Liver (tissue), 9 donors: Measurements from ENCODE around the gene CACNA2D1. TPM values are rescaled to one million over a fixed set of nuclear protein-coding genes. Genes with fewer than 3 reads are reported as not detected.

Experiments used
- DNase-seq: peaks from one replicate; pipeline ENCODE4 v3.0.0-alpha.2; 2017; ENCODE audit warnings: low spot score
- H3K27ac ChIP-seq, 2 donors: one replicate each; pipeline ENCODE4 v1.7.0; 2013; ENCODE audit warnings: inconsistent platforms in 2 of 2, low read length in 2 of 2, control low read depth in 1 of 2, low read depth in 1 of 2, mild to moderate bottlenecking in 1 of 2
- H3K27me3 ChIP-seq, 4 donors: one replicate each; pipeline versions ENCODE4 v1.6.1 to v1.7.0; 2013; ENCODE audit warnings: low read length in 3 of 4, inconsistent platforms in 1 of 4, mild to moderate bottlenecking in 1 of 4, moderate library complexity in 1 of 4; ENCODE audit not compliant: control insufficient read depth in 4 of 4, insufficient read depth in 4 of 4
- H3K36me3 ChIP-seq, 4 donors: one replicate each; pipeline versions ENCODE4 v1.6.1 to v1.7.0; 2013; ENCODE audit warnings: low read length in 3 of 4, mild to moderate bottlenecking in 3 of 4, low read depth in 1 of 4, moderate library complexity in 1 of 4; ENCODE audit not compliant: control insufficient read depth in 4 of 4, insufficient read depth in 3 of 4
- H3K4me1 ChIP-seq, 4 donors: one replicate each; pipeline versions ENCODE4 v1.6.1 to v1.7.0; 2013; ENCODE audit warnings: low read length in 3 of 4, mild to moderate bottlenecking in 3 of 4, moderate library complexity in 1 of 4; ENCODE audit not compliant: control insufficient read depth in 4 of 4, insufficient read depth in 4 of 4
- H3K4me3 ChIP-seq, 3 donors: one replicate each; pipeline versions ENCODE4 v1.6.1 to v1.7.0; 2013; ENCODE audit warnings: low read length in 3 of 3, control low read depth in 1 of 3, low read depth in 1 of 3, mild to moderate bottlenecking in 1 of 3
- H3K9ac ChIP-seq, 2 donors: one replicate each; pipeline ENCODE4 v1.7.0; 2013; ENCODE audit warnings: low read length in 2 of 2, mild to moderate bottlenecking in 2 of 2, moderate library complexity in 2 of 2, control low read depth in 1 of 2, low read depth in 1 of 2
- H3K9me3 ChIP-seq, 4 donors: one replicate each; pipeline versions ENCODE4 v1.6.1 to v1.7.0; 2013; ENCODE audit warnings: low read length in 3 of 4; ENCODE audit not compliant: control insufficient read depth in 4 of 4
- ATF3 ChIP-seq: IDR thresholded peaks from 2 replicates; pipeline ENCODE4 v1.6.1; 2016; ENCODE audit warnings: antibody characterized with exemption
- CTCF ChIP-seq: fragments of 150-350 bp; IDR thresholded peaks from 2 replicates; pipeline ENCODE4 v1.5.1; 2017; ENCODE audit warnings: improper control_type of control experiment, low read depth, low read length; ENCODE audit not compliant: missing input control
- FOXA1 ChIP-seq: IDR thresholded peaks from 2 replicates; pipeline ENCODE4 v1.6.1; 2016; ENCODE audit warnings: antibody characterized with exemption
- FOXA2 ChIP-seq: IDR thresholded peaks from 2 replicates; pipeline ENCODE4 v1.6.1; 2016; ENCODE audit warnings: antibody characterized with exemption
- GABPA ChIP-seq, 2 donors: IDR thresholded peaks in 1 of 2; conservative IDR thresholded peaks in 1 of 2; 2 replicates each; pipeline ENCODE4 v1.6.1; 2016; ENCODE audit warnings: antibody characterized with exemption in 2 of 2, mild to moderate bottlenecking in 1 of 2, moderate library complexity in 1 of 2
- HNF4A ChIP-seq, 2 donors: conservative IDR thresholded peaks; 2 replicates each; pipeline ENCODE4 v1.6.1; 2016; ENCODE audit warnings: antibody characterized with exemption in 2 of 2, mild to moderate bottlenecking in 2 of 2
- HNF4G ChIP-seq: IDR thresholded peaks from 2 replicates; pipeline ENCODE4 v1.6.1; 2016; ENCODE audit warnings: antibody characterized with exemption
- JUND ChIP-seq, 2 donors: IDR thresholded peaks; 2 replicates each; pipeline ENCODE4 v1.6.1; 2016; ENCODE audit warnings: antibody characterized with exemption in 2 of 2
- MAX ChIP-seq: IDR thresholded peaks from 2 replicates; pipeline ENCODE4 v1.6.1; 2016; ENCODE audit warnings: antibody characterized with exemption
- NR2F2 ChIP-seq: IDR thresholded peaks from 2 replicates; pipeline ENCODE4 v1.6.1; 2016; ENCODE audit warnings: antibody characterized with exemption
- RAD21 ChIP-seq, 2 donors: IDR thresholded peaks; 2 replicates each; pipeline ENCODE4 v1.6.1; 2016; ENCODE audit warnings: antibody characterized with exemption in 2 of 2, mild to moderate bottlenecking in 2 of 2
- REST ChIP-seq: IDR thresholded peaks from 2 replicates; pipeline ENCODE4 v1.6.1; 2016; ENCODE audit warnings: antibody characterized with exemption, mild to moderate bottlenecking
- SP1 ChIP-seq: IDR thresholded peaks from 2 replicates; pipeline ENCODE4 v1.6.1; 2018; ENCODE audit warnings: antibody characterized with exemption, mild to moderate bottlenecking
- TAF1 ChIP-seq: conservative IDR thresholded peaks from 2 replicates; pipeline ENCODE4 v1.6.1; 2016; ENCODE audit warnings: antibody characterized with exemption, mild to moderate bottlenecking
- YY1 ChIP-seq: IDR thresholded peaks from 2 replicates; pipeline ENCODE4 v1.6.1; 2016; ENCODE audit warnings: antibody characterized with exemption, mild to moderate bottlenecking
- ZBTB33 ChIP-seq: IDR thresholded peaks from 2 replicates; pipeline ENCODE4 v1.6.1; 2016; ENCODE audit warnings: antibody characterized with exemption
- WGBS: extraction: QIAGEN DNeasy Blood & Tissue Kit; methylation state at CpG from one replicate; pipeline ENCODE4 v1.1.7; 2013; 5-methylcytosine and 5-hydroxymethylcytosine counted together
- polyA plus RNA-seq, 2 donors: library from polyadenylated mRNA; stranded (reverse) in 1 of 2; unstranded in 1 of 2; fragments of 200-250 nt in 1 of 2; fragments of >200 nt in 1 of 2; fragmentation: Nextera tagmentation in 1 of 2; extraction: Ambion mirVana in 1 of 2; gene quantifications; one replicate each; pipeline versions ENCODE4 v1.2.1 to v1.2.3, GENCODE V29; 2013 to 2015
- total RNA-seq, 2 donors: library from RNA; depleted of rRNA; stranded (reverse); fragments of >200 nt; gene quantifications; one replicate each; pipeline ENCODE4 v1.2.3, GENCODE V29; 2014
- donor health status: healthy.
- donor health status: healthy.
- donor health status: healthy.
- donor health status: healthy.
- donor health status: healthy.

CACNA2D1 gene
- total and polyA plus RNA-seq, 4 donors: 0.42 to 2.3 (median 0.94) TPM

- Histone ChIP-seq H3K27me3 (peaks cover 0 to 5% (median 0%) of the 10 kb centered on the region in 4 donors), H3K27ac (no peak overlapping the region), H3K4me1 (no peaks in the 10 kb centered on the region), H3K4me3 (no peak overlapping the region), H3K36me3 (no peaks in the 10 kb centered on the region), H3K9me3 (no peaks in the 10 kb centered on the region), H3K9ac (no peak overlapping the region)
- WGBS: 83% methylated on average over 1 of the region's 1 CpG
- TF ChIP-seq HNF4A (conservative IDR thresholded peaks at IDR 0.05): no peak
- TF ChIP-seq ATF3: no peak
- TF ChIP-seq FOXA1: no peak
- TF ChIP-seq GABPA (IDR thresholded peaks at IDR 0.05 in 1 of 2, conservative IDR thresholded peaks at IDR 0.05 in 1 of 2): no peak
- TF ChIP-seq JUND (IDR thresholded peaks at IDR 0.05): no peak
- TF ChIP-seq HNF4G: no peak
- no peak for TF ChIP-seq NR2F2
- no peak for TF ChIP-seq FOXA2
- TF ChIP-seq SP1: no peak
- TF ChIP-seq ZBTB33: no peak
- TF ChIP-seq TAF1: no peak
- TF ChIP-seq MAX: no peak
- DNase-seq: no peak
Observed at GRCh38 chr7:82313269-82313668, 130.3 kb downstream of the CACNA2D1 start.

GRCh38 chr7:82312646-82313045, 130.9 kb downstream of the CACNA2D1 start:
- no peak overlapping the region for H3K4me3 ChIP-seq
- H3K27ac ChIP-seq: no peak overlapping the region
- no peaks in the 10 kb centered on the region for H3K4me1 ChIP-seq
- H3K36me3 ChIP-seq: no peaks in the 10 kb centered on the region
- DNase-seq: no peak
- peaks cover 0 to 5% (median 0%) of the 10 kb centered on the region in 4 donors for H3K27me3 ChIP-seq
- no peak overlapping the region for H3K9ac ChIP-seq
- WGBS: 82% methylated on average over 5 of the region's 5 CpGs
- TF ChIP-seq NR2F2: no peak
- no peak for TF ChIP-seq MAX
- TF ChIP-seq HNF4G: no peak
- TF ChIP-seq TAF1: no peak
- TF ChIP-seq CTCF: no peak
- H3K9me3 ChIP-seq: no peaks in the 10 kb centered on the region

GRCh38 chr7:82305347-82306005, 138.1 kb downstream of the CACNA2D1 start:
- DNase-seq: no peak
- Histone ChIP-seq H3K9me3 (no peaks in the 10 kb centered on the region), H3K27me3 (no peaks in the 10 kb centered on the region), H3K4me1 (no peaks in the 10 kb centered on the region), H3K4me3 (no peak overlapping the region), H3K36me3 (no peaks in the 10 kb centered on the region), H3K9ac (no peak overlapping the region), H3K27ac (no peak overlapping the region)
- 68% methylated on average over 4 of the region's 4 CpGs for WGBS
- TF ChIP-seq HNF4G (no peak), CTCF (no peak), TAF1 (no peak), YY1 (no peak), RAD21 (IDR thresholded peaks at IDR 0.05) (no peak), REST (no peak), MAX (no peak), HNF4A (conservative IDR thresholded peaks at IDR 0.05) (no peak)
